ENCODE measurements around the gene MRPL43. TPM values are rescaled to one million over a fixed set of nuclear protein-coding genes. Genes with fewer than 3 reads are reported as not detected.
A peak's percentile ranks its signal among the peaks of the same experiment; 100 is the strongest.

Gene MRPL43
- total and polyA plus RNA-seq, 2 donors (not counting 3 experiments of a cell fraction or from before 2014, with no cell fraction given), result 75.0 to 144 TPM

DNA sequence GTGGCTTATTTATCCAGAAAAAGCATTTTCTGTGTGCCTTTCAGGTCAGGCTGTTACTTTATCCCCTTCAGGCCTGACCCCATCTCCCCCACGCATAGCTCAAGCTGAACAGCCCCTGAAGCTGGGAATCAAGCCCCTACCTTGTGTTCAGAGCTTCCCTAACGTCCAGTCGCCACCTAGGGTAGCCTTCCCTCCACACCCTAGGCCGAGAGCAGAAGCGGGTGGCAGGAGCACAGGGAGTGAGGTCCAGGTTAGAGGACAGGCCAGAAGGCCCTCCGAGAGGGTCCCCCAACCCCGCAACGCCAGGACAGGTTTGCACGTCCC is 18.5 kb downstream of the MRPL43 start:
- ChIA-PET CTCF (interaction anchor here (1.0 to 5.3 kb wide), 6 partner anchors 12 to 56 kb away, joined by 3 to 54 read pairs (median 5); partner anchors contain the start of genes MRPL43, SLF2 and TWNK), POLR2A (interaction anchor here (1.4 kb wide), 1 partner anchor 19 kb away, joined by 3 read pairs; the partner anchor contains the start of genes MRPL43 and TWNK)
- Histone ChIP-seq H3K4me2 (ENCODE audit: insufficient read depth, low read length) (peak overlapping the region; percentile 65), H3K79me2 (ENCODE audit: control insufficient read depth, insufficient read depth, low read length) (no peaks in the 10 kb centered on the region), H3K27ac (ENCODE audit: insufficient read depth, low read depth, low read length) (no peak overlapping the region), H3K9me1 (replicated peaks; ENCODE audit: control insufficient read depth, extremely low read depth, insufficient read depth, low read length) (no peaks in the 10 kb centered on the region), H3K36me3 (ENCODE audit: control insufficient read depth in 2 of 2, extremely low read depth in 1 of 2, insufficient read depth in 2 of 2, low read length in 2 of 2) (no peaks in the 10 kb centered on the region), H3K27me3 (ENCODE audit: control insufficient read depth in 2 of 2, insufficient read depth in 2 of 2, low read length in 2 of 2) (no peaks in the 10 kb centered on the region), H3K9me3 (replicated peaks; ENCODE audit: control insufficient read depth, insufficient read depth, low read length) (no peaks in the 10 kb centered on the region), H3K4me3 (replicated peaks in 1 of 3; ENCODE audit: insufficient read depth in 1 of 3, low read depth in 1 of 3, low read length in 3 of 3) (peak overlapping the region; percentile 13 to 57 (median 23)), H2AFZ (ENCODE audit: low read depth, low read length) (peak overlapping the region; percentile 95), H4K20me1 (replicated peaks; ENCODE audit: control insufficient read depth, extremely low read depth, insufficient read depth, low read length) (no peaks in the 10 kb centered on the region), H3K4me1 (ENCODE audit: control insufficient read depth, extremely low read depth, insufficient read depth, low read length) (peaks cover 12% of the 10 kb centered on the region), H3K9ac (replicated peaks; ENCODE audit: extremely low read depth, insufficient read depth, low read length) (no peak overlapping the region)
- BruUV-seq (replicated peaks), result no TSS peak
- dilution Hi-C loops (cut with MboI; ENCODE audit: extremely low pct_ligation_motif_present, low sequenced_read_pairs), result no loop called here
- intact Hi-C loops (cut with micrococcal nuclease), result loop anchor here (1.0 kb wide), 2 partner anchors 18 to 44 kb away; partner anchors contain the start of genes MRPL43 and TWNK
- no peak for DNase-seq (ENCODE audit: low read depth, low spot score)
- peak; percentile 1 for TF ChIP-seq EZH2 (IDR thresholded peaks at IDR 0.05; ENCODE audit: borderline replicate concordance, low read depth, low read length, severe bottlenecking)
- no peak for TF ChIP-seq GATA2 (IDR thresholded peaks at IDR 0.05; ENCODE audit: insufficient read depth, insufficient read length, low read depth, low read length)
- no peak for FAIRE-seq

GRCh38 chr10:100968062-100968736 is 19.1 kb downstream of the MRPL43 start:
- dilution Hi-C loops (cut with MboI; ENCODE audit: extremely low pct_ligation_motif_present, low sequenced_read_pairs) (no loop called here), intact Hi-C loops (cut with micrococcal nuclease) (no loop called here)
- Histone ChIP-seq H4K20me1 (replicated peaks; ENCODE audit: control insufficient read depth, extremely low read depth, insufficient read depth, low read length) (no peaks in the 10 kb centered on the region), H3K79me2 (ENCODE audit: control insufficient read depth, insufficient read depth, low read length) (no peaks in the 10 kb centered on the region), H3K36me3 (ENCODE audit: control insufficient read depth in 2 of 2, extremely low read depth in 1 of 2, insufficient read depth in 2 of 2, low read length in 2 of 2) (no peaks in the 10 kb centered on the region), H3K4me1 (ENCODE audit: control insufficient read depth, extremely low read depth, insufficient read depth, low read length) (peaks cover 12% of the 10 kb centered on the region), H3K27me3 (ENCODE audit: control insufficient read depth in 2 of 2, insufficient read depth in 2 of 2, low read length in 2 of 2) (no peaks in the 10 kb centered on the region), H3K9me3 (replicated peaks; ENCODE audit: control insufficient read depth, insufficient read depth, low read length) (no peaks in the 10 kb centered on the region), H2AFZ (ENCODE audit: low read depth, low read length) (no peak overlapping the region), H3K4me2 (ENCODE audit: insufficient read depth, low read length) (no peak overlapping the region), H3K9ac (replicated peaks; ENCODE audit: extremely low read depth, insufficient read depth, low read length) (no peak overlapping the region), H3K4me3 (replicated peaks in 1 of 3; ENCODE audit: insufficient read depth in 1 of 3, low read depth in 1 of 3, low read length in 3 of 3) (no peak overlapping the region), H3K9me1 (replicated peaks; ENCODE audit: control insufficient read depth, extremely low read depth, insufficient read depth, low read length) (no peaks in the 10 kb centered on the region), H3K27ac (ENCODE audit: insufficient read depth, low read depth, low read length) (no peak overlapping the region)
- CTCF ChIA-PET, result interaction anchor here (1.2 to 5.3 kb wide), 5 partner anchors 11 to 55 kb away, joined by 3 to 54 read pairs (median 6); partner anchors contain the start of gene SLF2
- POLR2A ChIA-PET, result no interaction called here
- no peak for DNase-seq (ENCODE audit: low read depth, low spot score)
- FAIRE-seq, result no peak
- TF ChIP-seq GATA2 (IDR thresholded peaks at IDR 0.05; ENCODE audit: insufficient read depth, insufficient read length, low read depth, low read length) (no peak), MAX (IDR thresholded peaks at IDR 0.05; ENCODE audit: insufficient read depth, insufficient read length) (no peak), FOS (IDR thresholded peaks at IDR 0.05; ENCODE audit: borderline replicate concordance, insufficient read depth, low read length) (no peak), MYC (IDR thresholded peaks at IDR 0.05; ENCODE audit: low read depth, low read length) (no peak), JUN (IDR thresholded peaks at IDR 0.05; ENCODE audit: borderline replicate concordance, insufficient read depth, insufficient read length, low read depth) (no peak), POLR2AphosphoS5 (IDR thresholded peaks at IDR 0.05; ENCODE audit: insufficient read depth, low read depth, low read length) (no peak), POLR2A (IDR thresholded peaks at IDR 0.05; ENCODE audit: low read depth, low read length) (no peak), EZH2 (IDR thresholded peaks at IDR 0.05; ENCODE audit: borderline replicate concordance, low read depth, low read length, severe bottlenecking) (no peak)
- TF ChIP-seq, protein P1, sequence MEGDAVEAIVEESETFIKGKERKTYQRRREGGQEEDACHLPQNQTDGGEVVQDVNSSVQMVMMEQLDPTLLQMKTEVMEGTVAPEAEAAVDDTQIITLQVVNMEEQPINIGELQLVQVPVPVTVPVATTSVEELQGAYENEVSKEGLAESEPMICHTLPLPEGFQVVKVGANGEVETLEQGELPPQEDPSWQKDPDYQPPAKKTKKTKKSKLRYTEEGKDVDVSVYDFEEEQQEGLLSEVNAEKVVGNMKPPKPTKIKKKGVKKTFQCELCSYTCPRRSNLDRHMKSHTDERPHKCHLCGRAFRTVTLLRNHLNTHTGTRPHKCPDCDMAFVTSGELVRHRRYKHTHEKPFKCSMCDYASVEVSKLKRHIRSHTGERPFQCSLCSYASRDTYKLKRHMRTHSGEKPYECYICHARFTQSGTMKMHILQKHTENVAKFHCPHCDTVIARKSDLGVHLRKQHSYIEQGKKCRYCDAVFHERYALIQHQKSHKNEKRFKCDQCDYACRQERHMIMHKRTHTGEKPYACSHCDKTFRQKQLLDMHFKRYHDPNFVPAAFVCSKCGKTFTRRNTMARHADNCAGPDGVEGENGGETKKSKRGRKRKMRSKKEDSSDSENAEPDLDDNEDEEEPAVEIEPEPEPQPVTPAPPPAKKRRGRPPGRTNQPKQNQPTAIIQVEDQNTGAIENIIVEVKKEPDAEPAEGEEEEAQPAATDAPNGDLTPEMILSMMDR (IDR thresholded peaks at IDR 0.05; ENCODE audit: extremely low read depth in 1 of 2, insufficient read depth in 1 of 2, low read depth in 1 of 2, low read length in 2 of 2), result no peak
- BruUV-seq (replicated peaks), result no TSS peak
